PC-9 (cell line): ENCODE results near the gene MCC.

Source experiments
- CTCF ChIP-seq: fragments of 200-600 bp; sonication (generic); conservative IDR thresholded peaks from 2 replicates; pipeline ENCODE4 v1.6.1; 2017; ENCODE audit warnings: mixed run types, antibody characterized with exemption, mild to moderate bottlenecking, moderate library complexity
- EZH2 ChIP-seq: fragments of 200-600 bp; sonication (generic); IDR thresholded peaks from 2 replicates; pipeline ENCODE4 v1.8.0; 2017; ENCODE audit warnings: antibody characterized with exemption, low read depth

GRCh38 chr5:113233606-113234005 is 254.6 kb downstream of the MCC start:
- no peak for TF ChIP-seq CTCF
- TF ChIP-seq EZH2: no peak
